C1 segment of cervical spinal cord (tissue), 14 donors: Measurements from ENCODE around the gene IGFBP5.
A peak's percentile ranks its signal among the peaks of the same experiment; 100 is the strongest.

ENCODE experiments used
- DNase-seq, 14 donors: peaks; one replicate each; lab custom pipeline; 2025; lab: John Stamatoyannopoulos, UW

IGFBP5 gene

DNA sequence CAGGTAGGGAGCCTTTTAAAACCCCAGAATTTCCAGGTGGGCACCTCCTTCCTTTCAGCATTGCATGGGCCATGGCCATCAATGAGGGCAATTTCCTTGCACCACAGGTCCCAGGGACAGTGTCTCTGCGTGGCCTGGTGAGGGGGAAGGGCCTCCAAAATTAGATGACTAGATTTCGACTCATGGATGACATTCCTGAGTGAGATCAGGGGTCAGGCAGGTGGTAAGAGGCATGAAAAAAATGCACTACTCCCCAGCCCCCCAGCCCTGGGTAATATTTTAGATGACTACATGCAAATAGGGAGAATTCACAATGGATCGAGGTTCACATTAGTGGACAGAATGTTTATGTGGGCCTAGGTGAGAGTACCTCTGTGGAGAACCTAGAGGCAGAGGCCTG lies 19.0 kb upstream of the IGFBP5 start:
- no peak for DNase-seq

GRCh38 chr2:216713691-216714336 lies 18.5 kb upstream of the IGFBP5 start:
- peak in 8 of 14 donors; percentile 26 to 76 (median 55) for DNase-seq

DNA sequence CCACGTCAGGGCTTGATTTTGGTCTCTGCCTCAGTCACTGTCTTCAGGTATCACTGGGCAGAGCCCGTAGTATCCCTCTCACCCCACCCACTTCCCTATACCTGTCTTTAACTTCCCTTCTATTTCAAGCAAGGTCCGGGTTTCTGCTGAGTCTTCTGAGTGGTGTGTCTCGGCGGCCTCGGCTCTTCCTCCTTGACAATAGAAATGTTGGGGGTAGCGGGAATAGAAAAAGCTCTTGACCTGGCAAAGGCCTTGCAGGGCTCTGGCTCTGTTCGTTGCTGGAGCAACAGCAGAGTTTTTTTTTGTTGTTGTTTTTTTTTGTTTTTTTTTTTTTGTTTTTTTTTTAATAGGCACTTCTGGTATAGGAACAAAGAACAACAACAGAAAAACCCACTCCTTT lies 16.0 kb upstream of the IGFBP5 start:
- no peak for DNase-seq

GRCh38 chr2:216710551-216711301 lies 15.4 kb upstream of the IGFBP5 start:
- peak in 1 of 14 donors; percentile 14 for DNase-seq

DNA sequence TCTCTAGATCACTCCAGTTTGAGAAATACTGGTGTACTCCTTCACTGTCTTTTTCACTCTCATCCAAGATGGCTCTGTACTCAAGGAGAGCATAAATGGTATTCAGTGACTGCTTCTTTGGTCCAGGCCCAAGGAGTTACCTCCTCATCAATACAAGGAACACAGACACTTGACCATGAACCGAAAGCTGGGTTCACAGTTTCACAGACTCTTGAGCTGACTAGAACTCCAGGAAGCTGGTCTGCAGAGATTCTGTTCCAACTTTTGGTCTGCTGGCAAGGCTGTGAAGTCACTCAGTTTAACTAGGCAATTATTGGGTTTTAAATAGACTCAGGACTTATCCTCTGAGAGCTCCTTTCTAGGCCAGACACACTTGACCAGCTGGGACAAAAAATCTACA lies 7.4 kb upstream of the IGFBP5 start:
- DNase-seq = no peak

DNA sequence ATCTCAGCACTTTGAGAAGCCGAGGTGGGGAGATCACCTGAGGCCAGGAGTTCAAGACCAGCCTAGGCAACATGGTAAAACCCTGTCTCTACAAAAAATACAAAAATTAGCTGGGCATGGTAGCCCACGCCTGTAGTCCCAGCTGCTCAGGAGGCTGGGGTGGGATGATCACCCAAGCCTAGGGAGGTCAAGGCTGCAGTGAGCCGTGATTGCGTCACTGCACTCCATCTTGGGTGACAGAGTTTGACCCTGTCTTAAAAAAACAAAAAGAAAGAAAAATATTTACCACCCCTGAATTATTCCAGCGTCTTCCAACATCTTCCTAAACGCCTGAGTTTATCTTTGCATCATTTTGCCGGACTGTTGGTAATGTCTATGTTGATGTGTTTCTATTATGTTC lies 6.2 kb upstream of the IGFBP5 start:
- DNase-seq = no peak

DNA sequence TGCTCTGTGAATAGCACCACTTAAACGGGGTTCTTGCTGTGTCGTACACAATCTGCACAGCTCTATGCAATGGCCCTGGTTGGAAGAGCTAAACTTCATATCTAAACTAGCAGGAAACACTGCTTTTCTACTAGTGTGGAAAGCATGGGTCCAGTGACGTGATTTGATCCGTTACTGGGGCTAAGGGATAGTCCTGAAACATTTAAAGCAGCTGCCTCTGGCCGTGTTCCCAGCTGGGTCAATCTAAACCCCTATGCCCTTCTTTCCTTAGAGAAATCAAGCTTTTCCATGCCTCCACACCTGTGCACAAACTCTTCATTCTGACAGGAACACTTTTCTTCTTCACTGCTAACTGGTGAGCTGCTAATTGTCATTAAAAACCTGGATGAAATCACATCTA lies 5.4 kb upstream of the IGFBP5 start:
- no peak for DNase-seq

DNA sequence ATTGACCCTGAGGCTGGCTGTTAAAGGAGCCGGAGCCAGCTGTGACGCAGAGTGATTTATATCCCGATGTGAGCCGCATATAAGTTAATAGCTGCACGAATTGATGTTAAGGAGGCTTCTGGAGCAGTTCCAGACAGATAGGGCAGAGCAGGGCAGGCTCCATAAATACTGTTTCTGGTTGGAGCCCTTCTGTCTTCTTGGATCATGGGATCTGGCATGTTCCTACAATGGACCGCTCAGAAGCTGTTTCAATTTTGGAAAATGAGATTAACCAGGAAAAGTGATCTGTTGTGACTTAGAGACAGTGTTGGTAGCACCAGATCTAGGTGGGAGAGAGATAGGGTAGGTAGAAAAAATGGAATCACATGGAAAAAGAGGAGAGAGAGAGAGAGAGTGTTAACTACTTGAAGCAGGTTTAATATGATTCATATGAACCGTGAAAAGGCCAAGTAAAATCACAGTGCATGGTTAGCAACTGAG lies 4.8 kb upstream of the IGFBP5 start:
- DNase-seq = no peak

DNA sequence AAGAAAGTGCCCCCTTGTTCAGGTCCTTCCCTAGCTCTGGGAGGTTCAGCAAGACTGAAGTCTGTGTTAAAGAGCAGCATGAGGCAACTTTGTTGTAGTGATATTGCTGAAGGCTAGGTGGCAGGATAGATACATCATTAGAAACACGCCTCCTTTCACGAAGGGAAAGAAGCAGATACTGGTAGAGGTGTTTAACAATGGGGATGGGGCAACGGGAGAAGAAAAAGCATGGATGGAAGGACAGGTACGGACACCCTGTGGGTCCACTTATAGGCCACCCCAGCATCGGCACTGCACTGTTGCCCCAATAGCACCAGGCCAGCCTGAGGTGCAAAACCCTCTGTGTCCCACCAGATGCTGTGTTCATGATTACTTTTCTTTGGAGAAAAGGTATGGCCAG lies 3.5 kb upstream of the IGFBP5 start:
- peak in 5 of 14 donors; percentile 9 to 67 (median 14) for DNase-seq

DNA sequence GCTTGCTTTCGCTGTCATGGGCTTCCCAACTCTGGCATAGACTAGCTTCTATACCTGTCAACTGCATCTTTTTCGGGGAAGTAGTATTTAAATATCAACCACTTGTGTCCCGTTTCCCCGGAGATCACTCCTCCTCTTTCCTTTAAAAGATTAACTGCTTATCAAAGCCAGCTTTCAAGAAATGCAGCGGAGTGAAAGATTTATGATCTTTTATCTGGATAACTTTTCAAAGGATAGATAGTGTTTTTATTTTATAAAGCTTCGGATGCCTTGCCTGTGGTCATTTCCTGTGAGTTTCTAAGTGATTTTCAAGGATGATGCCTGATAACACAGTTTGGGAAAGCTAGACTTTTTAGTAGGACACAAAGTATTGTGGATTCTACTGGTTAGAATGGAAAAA lies 2.9 kb upstream of the IGFBP5 start:
- no peak for DNase-seq

DNA sequence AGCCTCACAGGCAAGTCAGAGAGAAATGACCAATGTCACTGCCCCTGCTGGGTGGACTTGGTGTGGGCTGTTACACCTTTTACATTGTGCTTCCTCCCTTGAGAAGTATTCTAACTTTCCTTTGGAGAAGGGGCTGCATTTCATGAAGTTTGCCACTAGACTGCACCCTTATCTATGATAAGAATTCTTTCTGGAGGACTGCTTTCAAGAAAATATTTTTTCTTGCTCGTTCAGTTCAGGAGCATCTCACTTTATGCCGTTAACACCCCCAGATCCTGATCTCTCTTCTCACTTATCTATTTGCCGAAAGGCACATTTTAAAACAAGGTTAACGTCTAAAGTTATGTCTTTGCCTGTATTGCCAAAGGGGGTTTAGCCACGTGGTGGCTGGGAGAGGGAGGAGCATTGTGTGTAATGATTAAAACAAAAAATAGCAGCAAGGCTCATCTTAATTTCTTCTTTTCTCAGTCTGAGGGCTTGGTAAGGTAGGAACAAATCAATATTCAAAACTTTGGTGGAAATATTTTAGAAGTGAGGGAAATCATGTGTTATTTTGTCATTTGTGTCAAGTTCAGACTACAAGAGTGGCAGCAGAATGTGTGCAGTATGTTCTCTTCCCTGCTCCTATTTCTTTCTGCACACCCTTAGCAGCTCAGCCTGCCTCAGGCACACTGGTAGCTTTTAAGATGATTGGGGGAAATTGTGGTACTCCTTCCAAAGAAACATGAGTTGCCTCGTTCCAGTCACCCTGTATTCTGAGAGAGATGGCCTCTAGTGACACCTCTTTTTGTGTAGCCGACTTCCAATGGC lies 1.6 kb upstream of the IGFBP5 start:
- peak in 1 of 14 donors; percentile 61 for DNase-seq

DNA sequence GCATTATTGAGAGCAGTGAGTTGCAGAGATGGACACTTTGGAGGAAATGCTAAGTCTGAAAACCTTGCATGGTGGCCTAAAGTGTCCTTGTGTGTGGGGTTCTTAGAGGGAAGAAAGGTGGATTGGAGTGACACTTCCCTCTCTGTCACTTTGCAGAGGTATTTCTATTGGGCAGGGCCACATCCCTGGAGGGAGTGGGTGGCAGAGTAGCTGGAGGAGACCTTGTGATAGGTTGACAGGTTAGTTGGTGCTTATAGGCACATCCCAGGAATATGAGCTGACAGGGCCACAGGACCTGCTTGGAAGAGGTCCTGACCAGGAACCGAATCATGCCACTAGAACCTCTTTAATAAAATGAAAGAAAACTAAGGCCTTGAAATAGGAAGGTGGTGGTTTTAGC lies 972 bp upstream of the IGFBP5 start:
- no peak for DNase-seq

- DNase-seq = peak in 1 of 14 donors; percentile 55
These were observed 527 bp downstream of the IGFBP5 start for GRCh38 chr2:216694826-216695217.

DNA sequence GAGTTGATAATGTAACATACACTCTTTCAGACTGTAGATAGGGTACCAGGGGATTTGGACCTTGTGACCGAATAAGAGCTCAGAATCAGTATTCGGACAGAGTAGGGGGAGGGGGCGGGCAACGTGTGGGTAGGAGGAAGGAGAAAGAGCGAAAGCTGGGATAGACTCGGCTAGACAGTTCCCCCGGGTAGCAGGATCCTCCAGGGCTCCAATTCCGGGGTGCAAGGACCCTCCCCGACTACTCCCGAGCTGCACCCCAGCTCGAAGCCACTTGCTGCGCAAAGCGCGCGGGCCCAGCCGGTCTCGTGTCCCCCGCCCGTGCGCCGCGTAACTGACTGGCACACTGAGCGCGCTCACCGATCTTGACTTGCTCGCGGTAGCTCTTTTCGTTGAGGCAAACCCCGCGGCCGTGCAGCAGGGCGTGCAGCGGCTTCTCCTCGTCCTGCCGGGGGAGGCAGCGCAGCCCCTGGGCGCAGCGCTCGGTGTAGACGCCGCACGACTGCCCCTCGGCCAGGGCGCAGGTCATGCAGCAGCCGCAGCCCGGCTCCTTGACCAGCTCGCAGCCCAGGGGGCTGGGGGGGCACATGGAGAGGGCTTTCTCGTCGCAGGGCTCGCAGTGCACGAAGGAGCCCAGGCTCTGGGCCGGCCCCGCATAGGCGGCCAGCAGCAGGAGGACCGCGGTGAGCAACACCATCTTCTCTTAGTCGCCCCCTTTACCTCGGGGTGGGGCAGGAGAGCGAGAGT lies 1.1 kb downstream of the IGFBP5 start:
- peak in 5 of 14 donors; percentile 24 to 70 (median 37) for DNase-seq

DNA sequence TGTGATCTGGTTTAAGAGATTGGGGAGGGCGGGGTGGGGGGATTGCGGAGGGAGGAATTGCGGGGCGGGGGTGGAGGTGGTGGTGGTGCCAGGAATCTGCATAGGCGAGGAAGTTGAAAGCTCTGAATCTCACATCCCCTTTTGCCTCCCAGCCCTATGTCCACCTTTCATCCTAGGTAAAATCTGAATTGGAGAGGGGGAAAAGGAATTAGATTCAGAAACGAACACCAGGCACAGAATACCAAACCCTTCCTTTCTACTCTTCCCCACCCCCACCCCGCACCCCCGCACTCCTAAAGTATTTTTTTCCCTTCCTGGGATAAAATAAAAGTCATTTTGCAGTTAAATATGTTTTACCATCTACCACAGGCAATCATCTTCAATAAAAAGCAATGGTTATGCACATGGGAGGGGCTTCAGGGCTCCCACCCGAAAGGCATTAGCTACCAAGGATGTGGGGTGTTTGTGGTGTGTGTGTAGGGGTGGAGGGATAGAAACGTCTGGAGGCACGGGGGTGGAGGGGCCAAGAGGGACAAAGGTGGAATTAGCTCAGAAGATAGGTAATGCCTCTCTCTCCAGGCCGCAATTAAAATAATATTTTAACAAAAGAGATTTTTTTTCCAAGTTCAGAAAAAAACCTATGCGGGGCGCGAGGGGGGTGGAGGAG lies 1.8 kb downstream of the IGFBP5 start:
- peak in 1 of 14 donors; percentile 55 for DNase-seq

- DNase-seq = peak in 9 of 14 donors; percentile 16 to 91 (median 41)
These were observed 2.5 kb downstream of the IGFBP5 start for GRCh38 chr2:216692636-216693413.

DNA sequence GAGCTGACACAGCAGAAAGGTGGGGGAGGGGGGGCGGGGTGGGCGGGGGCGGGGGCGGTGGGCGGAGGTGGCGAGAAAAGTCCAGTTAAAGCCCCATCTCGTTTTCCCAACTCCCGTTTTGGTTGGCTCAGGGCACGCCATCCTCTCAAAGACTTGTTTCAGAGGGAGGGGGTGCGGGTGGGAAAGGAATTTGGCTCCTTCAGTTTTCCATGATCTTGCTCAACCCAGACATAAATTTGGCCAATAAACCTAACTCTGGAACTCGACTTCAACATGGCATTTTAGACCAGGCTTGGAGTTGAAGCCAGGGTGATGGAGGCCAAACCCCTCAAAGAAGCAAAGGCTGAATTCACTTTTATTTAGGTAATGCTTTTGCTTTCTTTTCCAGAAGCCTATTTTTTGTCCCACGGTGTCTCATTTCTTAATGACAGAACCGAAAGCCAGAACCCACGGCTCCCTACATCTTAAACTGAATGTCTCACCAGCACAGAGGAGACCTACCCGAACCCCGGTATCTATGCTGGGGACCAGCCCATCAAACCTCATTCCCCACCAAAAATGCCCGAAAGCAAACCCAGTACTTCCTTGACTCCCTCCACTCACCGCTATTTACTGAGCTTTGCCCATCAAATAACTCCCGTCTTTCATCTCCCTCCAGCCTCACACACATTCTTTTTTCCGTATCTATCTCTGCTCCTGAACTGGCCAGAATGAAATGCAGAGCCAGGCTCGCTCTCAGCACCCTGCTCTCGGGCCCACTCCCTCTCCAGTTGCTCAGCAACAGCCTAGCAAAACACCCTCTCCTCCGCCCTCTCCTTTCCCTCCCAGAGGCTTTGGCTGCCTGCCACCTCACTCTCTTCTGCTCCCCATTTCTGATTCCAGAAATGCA lies 4.3 kb downstream of the IGFBP5 start:
- peak in 4 of 14 donors; percentile 14 to 82 (median 25) for DNase-seq

- DNase-seq = no peak
These were observed 4.9 kb downstream of the IGFBP5 start for GRCh38 chr2:216690456-216690852.

DNA sequence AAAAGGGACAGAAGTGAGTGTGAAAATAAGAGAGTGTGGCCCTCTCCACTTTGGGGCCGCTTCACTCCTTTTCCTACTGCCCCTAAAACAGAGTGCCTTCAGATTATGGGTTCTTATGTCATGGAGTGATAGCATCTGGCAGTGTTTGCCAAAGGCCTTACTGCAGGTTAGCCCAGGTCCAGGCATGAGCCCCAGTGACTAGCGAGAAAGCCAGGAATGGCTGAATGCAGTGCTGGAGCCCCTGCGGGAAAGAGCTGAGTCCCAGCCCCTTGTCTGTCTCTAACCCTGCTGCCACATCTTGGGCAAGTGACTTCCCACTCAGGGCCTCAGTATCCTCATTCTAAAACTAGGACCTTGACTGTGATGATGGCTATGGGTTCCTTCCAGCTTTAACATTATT lies 6.0 kb downstream of the IGFBP5 start:
- no peak for DNase-seq
